ENCODE data around the gene ZNF335.

DNA sequence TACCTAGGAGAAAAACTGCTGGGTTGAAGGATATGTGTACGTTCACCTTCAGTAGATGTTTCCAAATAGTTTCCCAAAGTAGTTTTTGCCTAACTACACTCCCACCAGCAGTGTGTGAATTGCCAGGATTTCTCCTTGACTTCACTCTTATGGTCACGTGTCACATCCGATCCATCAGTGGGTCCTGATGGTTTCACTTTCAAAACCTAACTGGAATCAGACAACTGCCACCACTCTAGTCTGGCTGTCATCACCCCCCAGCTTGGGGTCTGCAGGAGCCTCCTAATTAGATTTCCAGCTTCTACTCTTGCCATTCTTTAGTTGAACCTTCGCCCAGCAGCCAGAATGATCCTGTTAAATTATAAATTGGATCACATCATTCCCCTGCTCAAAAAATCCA lies 48.6 kb upstream of the ZNF335 start:
- TF ChIP-seq, protein P1, sequence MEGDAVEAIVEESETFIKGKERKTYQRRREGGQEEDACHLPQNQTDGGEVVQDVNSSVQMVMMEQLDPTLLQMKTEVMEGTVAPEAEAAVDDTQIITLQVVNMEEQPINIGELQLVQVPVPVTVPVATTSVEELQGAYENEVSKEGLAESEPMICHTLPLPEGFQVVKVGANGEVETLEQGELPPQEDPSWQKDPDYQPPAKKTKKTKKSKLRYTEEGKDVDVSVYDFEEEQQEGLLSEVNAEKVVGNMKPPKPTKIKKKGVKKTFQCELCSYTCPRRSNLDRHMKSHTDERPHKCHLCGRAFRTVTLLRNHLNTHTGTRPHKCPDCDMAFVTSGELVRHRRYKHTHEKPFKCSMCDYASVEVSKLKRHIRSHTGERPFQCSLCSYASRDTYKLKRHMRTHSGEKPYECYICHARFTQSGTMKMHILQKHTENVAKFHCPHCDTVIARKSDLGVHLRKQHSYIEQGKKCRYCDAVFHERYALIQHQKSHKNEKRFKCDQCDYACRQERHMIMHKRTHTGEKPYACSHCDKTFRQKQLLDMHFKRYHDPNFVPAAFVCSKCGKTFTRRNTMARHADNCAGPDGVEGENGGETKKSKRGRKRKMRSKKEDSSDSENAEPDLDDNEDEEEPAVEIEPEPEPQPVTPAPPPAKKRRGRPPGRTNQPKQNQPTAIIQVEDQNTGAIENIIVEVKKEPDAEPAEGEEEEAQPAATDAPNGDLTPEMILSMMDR (conservative IDR thresholded peaks at IDR 0.05 in 1 of 2, IDR thresholded peaks at IDR 0.05 in 1 of 2; ENCODE audit: low read depth in 1 of 2, low read length in 2 of 2): no peak
- no peak for TF ChIP-seq EZH2 (IDR thresholded peaks at IDR 0.05; ENCODE audit: low read length, missing control alignments)

Measured in fibroblast of lung (primary cell).